GM21576 (cell line): ENCODE data around the gene UTF1.
"Not testable (repeated sequence)": the region's sequence is repeated elsewhere in the genome, so short reads cannot be mapped to it uniquely, and the experiment has no call there.

Experiments used
- ATAC-seq: cut with Tn5 transposase; IDR thresholded peaks from one replicate; pipeline ENCODE4 v1.9.1; 2021; ENCODE audit warnings: mild to moderate bottlenecking, moderate library complexity; ENCODE audit not compliant: unreplicated experiment

Gene UTF1

GRCh38 chr10:133225707-133226191 is 4.3 kb upstream of the UTF1 start:
- ATAC-seq = no peak

- no peak for ATAC-seq
Measured at GRCh38 chr10:133226251-133226808, 3.7 kb upstream of the UTF1 start.

- ATAC-seq = no peak
Measured at GRCh38 chr10:133227256-133227655, 2.8 kb upstream of the UTF1 start.

- no peak for ATAC-seq
Measured at GRCh38 chr10:133229265-133230043, 563 bp upstream of the UTF1 start.

- ATAC-seq = no peak
Measured at GRCh38 chr10:133230387-133231195, 574 bp downstream of the UTF1 start.

- ATAC-seq = no peak
Measured at GRCh38 chr10:133231244-133231945, 1.4 kb downstream of the UTF1 start.

GRCh38 chr10:133231946-133232574 is 2.0 kb downstream of the UTF1 start:
- ATAC-seq = no peak

- not testable (repeated sequence) for ATAC-seq
Measured at GRCh38 chr10:133234796-133235195, 4.8 kb downstream of the UTF1 start.

- ATAC-seq = no peak
Measured at GRCh38 chr10:133235265-133235855, 5.3 kb downstream of the UTF1 start.

GRCh38 chr10:133235932-133236331 is 5.9 kb downstream of the UTF1 start:
- ATAC-seq = no peak

GRCh38 chr10:133236401-133237240 is 6.6 kb downstream of the UTF1 start:
- ATAC-seq = no peak

- ATAC-seq = no peak
Measured at GRCh38 chr10:133237241-133237587, 7.2 kb downstream of the UTF1 start.

GRCh38 chr10:133237588-133238465 is 7.8 kb downstream of the UTF1 start, which contains the start of gene VENTX:
Gene VENTX, plus strand, starts transcription at chr10:133237855. Its CDS starts 60 bp downstream, at chr10:133237915.
- no peak for ATAC-seq

GRCh38 chr10:133238466-133238804 is 8.4 kb downstream of the UTF1 start:
- ATAC-seq = no peak

- ATAC-seq = no peak
Measured at GRCh38 chr10:133239990-133240389, 10.0 kb downstream of the UTF1 start.

- peak; percentile 60 for ATAC-seq
Measured at GRCh38 chr10:133241501-133242205, 11.6 kb downstream of the UTF1 start.

GRCh38 chr10:133242611-133243356 is 12.8 kb downstream of the UTF1 start:
- no peak for ATAC-seq
